ENCODE measurements around the gene ARID2. TPM values are rescaled to one million over a fixed set of nuclear protein-coding genes. Genes with fewer than 3 reads are reported as not detected.

ARID2 gene
- polyA plus RNA-seq, 1 donor (not counting 4 experiments of a cell fraction or from before 2014, with no cell fraction given), result 15.1 TPM

DNA sequence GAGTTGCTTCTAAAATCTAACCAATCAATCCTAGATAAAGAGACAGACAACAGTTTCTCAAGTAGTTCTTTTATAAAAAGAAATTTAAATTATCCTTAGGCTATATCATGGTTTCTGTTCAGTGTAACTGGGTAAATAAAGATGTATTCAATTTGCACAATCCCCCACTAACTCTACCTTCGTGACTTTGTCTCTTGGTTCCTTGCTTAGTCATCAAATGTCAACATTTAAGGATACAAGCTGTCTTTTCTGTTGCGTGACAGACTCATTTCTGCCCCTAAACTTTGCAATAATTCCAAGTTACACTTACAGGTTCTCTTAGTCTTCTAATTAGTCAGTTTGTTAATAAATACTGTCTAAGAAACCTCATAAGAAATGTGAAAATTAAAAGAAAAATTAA is 210.3 kb downstream of the ARID2 start:
- Histone ChIP-seq H2AFZ (ENCODE audit: control insufficient read depth, low read length) (no peak overlapping the region), H3K4me1 (ENCODE audit: control insufficient read depth, extremely low read depth, insufficient read depth, low read length) (no peaks in the 10 kb centered on the region), H3K36me3 (ENCODE audit: control insufficient read depth in 2 of 2, extremely low read depth in 1 of 2, insufficient read depth in 2 of 2, low read length in 2 of 2) (peaks cover under 1 to 3% of the 10 kb centered on the region in 2 experiments), H3K4me2 (ENCODE audit: control insufficient read depth, extremely low read depth, insufficient read depth, low read depth, low read length) (no peak overlapping the region), H3K79me2 (ENCODE audit: control insufficient read depth, insufficient read depth, low read length) (no peaks in the 10 kb centered on the region), H3K9ac (ENCODE audit: control insufficient read depth, extremely low read depth, insufficient read depth, low read length) (no peak overlapping the region), H4K20me1 (ENCODE audit: control insufficient read depth, extremely low read depth, insufficient read depth, low read length) (no peaks in the 10 kb centered on the region), H3K9me1 (ENCODE audit: control insufficient read depth, extremely low read depth, insufficient read depth, low read length) (no peaks in the 10 kb centered on the region), H3K9me3 (ENCODE audit: control insufficient read depth, low read depth, low read length) (no peaks in the 10 kb centered on the region), H3K27me3 (ENCODE audit: control insufficient read depth, extremely low read depth, insufficient read depth, low read length) (no peaks in the 10 kb centered on the region), H3K27ac (ENCODE audit: control insufficient read depth, insufficient read depth, low read length) (no peak overlapping the region), H3K4me3 (ENCODE audit: control insufficient read depth in 2 of 3, extremely low read depth in 1 of 3, insufficient read depth in 2 of 3, low read depth in 1 of 3, low read length in 3 of 3) (no peak overlapping the region)
- no peak for TF ChIP-seq EZH2 (IDR thresholded peaks at IDR 0.05; ENCODE audit: low read length)
- no peak for TF ChIP-seq CTCF (optimal IDR thresholded peaks at IDR 0.05 in 1 of 3, IDR thresholded peaks at IDR 0.05 in 1 of 3, conservative IDR thresholded peaks at IDR 0.05 in 1 of 3; ENCODE audit: extremely low read depth in 1 of 3, insufficient read depth in 2 of 3, low read length in 3 of 3)
- FAIRE-seq, result no peak
- dilution Hi-C loops (cut with MboI; ENCODE audit: extremely low pct_ligation_motif_present, low sequenced_read_pairs), result no loop called here
- DNase-seq (ENCODE audit: low read depth, low spot score), result no peak

DNA sequence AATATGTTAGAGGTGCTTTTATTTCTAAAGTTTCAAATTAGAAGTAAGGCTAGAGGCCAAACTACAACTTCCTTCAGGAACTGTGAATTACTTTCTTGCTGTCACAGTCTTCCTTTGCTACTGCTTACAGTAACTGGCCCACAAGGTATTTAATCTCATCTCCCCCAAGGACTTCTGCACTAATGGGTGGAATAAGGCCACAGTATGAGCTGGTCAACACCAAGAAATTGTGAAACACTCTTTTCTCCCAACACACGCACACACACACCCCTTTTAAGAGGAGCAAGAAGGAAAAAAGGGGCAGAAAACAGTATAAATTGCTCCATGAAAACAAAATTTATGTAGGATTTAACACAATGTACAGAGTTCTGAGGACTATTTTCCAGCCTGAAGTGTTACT is 215.3 kb downstream of the ARID2 start:
- H2AFZ ChIP-seq (ENCODE audit: control insufficient read depth, low read length), result no peak overlapping the region
- no peaks in the 10 kb centered on the region for H3K4me1 ChIP-seq (ENCODE audit: control insufficient read depth, extremely low read depth, insufficient read depth, low read length)
- no peak overlapping the region for H3K9ac ChIP-seq (ENCODE audit: control insufficient read depth, extremely low read depth, insufficient read depth, low read length)
- H3K4me2 ChIP-seq (ENCODE audit: control insufficient read depth, extremely low read depth, insufficient read depth, low read depth, low read length), result no peak overlapping the region
- H3K27ac ChIP-seq (ENCODE audit: control insufficient read depth, insufficient read depth, low read length), result no peak overlapping the region
- H3K36me3 ChIP-seq (ENCODE audit: control insufficient read depth in 2 of 2, extremely low read depth in 1 of 2, insufficient read depth in 2 of 2, low read length in 2 of 2), result peaks cover 5 to 13% of the 10 kb centered on the region in 2 experiments
- no peak for FAIRE-seq
- no peaks in the 10 kb centered on the region for H3K27me3 ChIP-seq (ENCODE audit: control insufficient read depth, extremely low read depth, insufficient read depth, low read length)
- no peaks in the 10 kb centered on the region for H3K9me3 ChIP-seq (ENCODE audit: control insufficient read depth, low read depth, low read length)
- TF ChIP-seq EZH2 (IDR thresholded peaks at IDR 0.05; ENCODE audit: low read length) (no peak), CTCF (optimal IDR thresholded peaks at IDR 0.05 in 1 of 3, IDR thresholded peaks at IDR 0.05 in 1 of 3, conservative IDR thresholded peaks at IDR 0.05 in 1 of 3; ENCODE audit: extremely low read depth in 1 of 3, insufficient read depth in 2 of 3, low read length in 3 of 3) (no peak)
- H3K4me3 ChIP-seq (ENCODE audit: control insufficient read depth in 2 of 3, extremely low read depth in 1 of 3, insufficient read depth in 2 of 3, low read depth in 1 of 3, low read length in 3 of 3), result no peak overlapping the region
- dilution Hi-C loops (cut with MboI; ENCODE audit: extremely low pct_ligation_motif_present, low sequenced_read_pairs), result no loop called here
- no peaks in the 10 kb centered on the region for H3K79me2 ChIP-seq (ENCODE audit: control insufficient read depth, insufficient read depth, low read length)
- no peaks in the 10 kb centered on the region for H4K20me1 ChIP-seq (ENCODE audit: control insufficient read depth, extremely low read depth, insufficient read depth, low read length)
- no peak for DNase-seq (ENCODE audit: low read depth, low spot score)
- no peaks in the 10 kb centered on the region for H3K9me1 ChIP-seq (ENCODE audit: control insufficient read depth, extremely low read depth, insufficient read depth, low read length)

All from keratinocyte (primary cell).